ENCODE results near the gene KRTAP10-3. TPM values are rescaled to one million over a fixed set of nuclear protein-coding genes. Genes with fewer than 3 reads are reported as not detected.

The KRTAP10-3 gene
- total RNA-seq, 1 experiment from 2014 or later, result not detected

GRCh38 chr21:44544566-44544965 is 14.0 kb downstream of the KRTAP10-3 start:
- no peak for DNase-seq
- H3K27ac Mint-ChIP-seq (ENCODE audit: unreplicated experiment), result no peak overlapping the region
- H3K9me3 Mint-ChIP-seq (ENCODE audit: low read depth, unreplicated experiment), result peaks cover 3% of the 10 kb centered on the region
- intact Hi-C loops (cut with micrococcal nuclease; ENCODE audit: unreplicated experiment), result no loop called here
- TF ChIP-seq CTCF (IDR thresholded peaks at IDR 0.05; ENCODE audit: unreplicated experiment), result no peak
- CTCF ChIA-PET, result no interaction called here
- H3K4me1 Mint-ChIP-seq (ENCODE audit: low read depth, unreplicated experiment), result no peaks in the 10 kb centered on the region
- no TSS peak for BruUV-seq (replicated peaks)
- no peak overlapping the region for H3K4me3 Mint-ChIP-seq (ENCODE audit: low read depth, unreplicated experiment)
- no peaks in the 10 kb centered on the region for H3K36me3 Mint-ChIP-seq (ENCODE audit: insufficient read depth, unreplicated experiment)
- H3K27me3 Mint-ChIP-seq (ENCODE audit: unreplicated experiment), result peaks cover 47% of the 10 kb centered on the region

GRCh38 chr21:44542716-44543115 is 15.9 kb downstream of the KRTAP10-3 start:
- H3K4me1 Mint-ChIP-seq (ENCODE audit: low read depth, unreplicated experiment), result no peaks in the 10 kb centered on the region
- no peak for TF ChIP-seq CTCF (IDR thresholded peaks at IDR 0.05; ENCODE audit: unreplicated experiment)
- no peak overlapping the region for H3K4me3 Mint-ChIP-seq (ENCODE audit: low read depth, unreplicated experiment)
- CTCF ChIA-PET, result no interaction called here
- no peak overlapping the region for H3K27ac Mint-ChIP-seq (ENCODE audit: unreplicated experiment)
- intact Hi-C loops (cut with micrococcal nuclease; ENCODE audit: unreplicated experiment), result no loop called here
- H3K9me3 Mint-ChIP-seq (ENCODE audit: low read depth, unreplicated experiment), result peaks cover 3% of the 10 kb centered on the region
- no peak for DNase-seq
- H3K27me3 Mint-ChIP-seq (ENCODE audit: unreplicated experiment), result peaks cover 28% of the 10 kb centered on the region
- no TSS peak for BruUV-seq (replicated peaks)
- no peaks in the 10 kb centered on the region for H3K36me3 Mint-ChIP-seq (ENCODE audit: insufficient read depth, unreplicated experiment)

GRCh38 chr21:44540741-44541288 is 17.8 kb downstream of the KRTAP10-3 start:
- no peak for TF ChIP-seq CTCF (IDR thresholded peaks at IDR 0.05; ENCODE audit: unreplicated experiment)
- CTCF ChIA-PET, result no interaction called here
- DNase-seq, result no peak
- intact Hi-C loops (cut with micrococcal nuclease; ENCODE audit: unreplicated experiment), result no loop called here
- no peak overlapping the region for H3K4me3 Mint-ChIP-seq (ENCODE audit: low read depth, unreplicated experiment)
- H3K27me3 Mint-ChIP-seq (ENCODE audit: unreplicated experiment), result peaks cover 9% of the 10 kb centered on the region
- BruUV-seq (replicated peaks), result no TSS peak
- H3K36me3 Mint-ChIP-seq (ENCODE audit: insufficient read depth, unreplicated experiment), result no peaks in the 10 kb centered on the region
- no peak overlapping the region for H3K27ac Mint-ChIP-seq (ENCODE audit: unreplicated experiment)
- H3K9me3 Mint-ChIP-seq (ENCODE audit: low read depth, unreplicated experiment), result no peaks in the 10 kb centered on the region
- H3K4me1 Mint-ChIP-seq (ENCODE audit: low read depth, unreplicated experiment), result no peaks in the 10 kb centered on the region

- Mint-ChIP-seq H3K36me3 (ENCODE audit: insufficient read depth, unreplicated experiment) (no peaks in the 10 kb centered on the region), H3K4me1 (ENCODE audit: low read depth, unreplicated experiment) (no peaks in the 10 kb centered on the region), H3K27me3 (ENCODE audit: unreplicated experiment) (peaks cover 2% of the 10 kb centered on the region), H3K27ac (ENCODE audit: unreplicated experiment) (no peak within 1 kb of the TSS), H3K4me3 (ENCODE audit: low read depth, unreplicated experiment) (no peak within 1 kb of the TSS), H3K9me3 (ENCODE audit: low read depth, unreplicated experiment) (no peaks in the 10 kb centered on the region)
- CTCF ChIA-PET, result no interaction called here
- no TSS peak for BruUV-seq (replicated peaks)
- intact Hi-C loops (cut with micrococcal nuclease; ENCODE audit: unreplicated experiment), result no loop called here
- DNase-seq, result no peak
- TF ChIP-seq CTCF (IDR thresholded peaks at IDR 0.05; ENCODE audit: unreplicated experiment), result no peak
Measured at GRCh38 chr21:44539991-44540666, 18.5 kb downstream of the KRTAP10-3 start, which contains the start of gene KRTAP10-1. KRTAP10-1 (minus strand) TSS chr21:44540195; CDS start chr21:44540150, 45 bp downstream.

Data from Calu3 (cell line).